ENCODE measurements around the gene NPIPB8. TPM values are rescaled to one million over a fixed set of nuclear protein-coding genes. Genes with fewer than 3 reads are reported as not detected.

NPIPB8 gene
- total and polyA plus RNA-seq, 2 of the 13 experiments (the other 11 are each of a cell fraction or from before 2014, with no cell fraction given) = 0.49 to 2.3 TPM

- TF ChIP-seq TSC22D2 (CRISPR knock-in tag; IDR thresholded peaks at IDR 0.05; ENCODE audit: borderline replicate concordance) (no peak), ZNF558 (CRISPR knock-in tag; IDR thresholded peaks at IDR 0.05; ENCODE audit: borderline replicate concordance) (no peak), HDAC2 (CRISPR knock-in tag; IDR thresholded peaks at IDR 0.05) (peak; percentile 42; the same call in 1 of the 2 replicates), HNRNPH1 (optimal IDR thresholded peaks at IDR 0.05; ENCODE audit: low read depth, low read length) (no peak), RNF2 (conservative IDR thresholded peaks at IDR 0.05; ENCODE audit: low read depth) (no peak), ZMAT3 (CRISPR knock-in tag; conservative IDR thresholded peaks at IDR 0.05) (no peak; the same call in 1 of the 2 replicates), ZNF678 (CRISPR knock-in tag; IDR thresholded peaks at IDR 0.05) (no peak), CCDC6 (CRISPR knock-in tag; IDR thresholded peaks at IDR 0.05) (no peak), FOSL1 (CRISPR knock-in tag; IDR thresholded peaks at IDR 0.05; ENCODE audit: borderline replicate concordance) (0 out of 2 replicates have a peak, but pooled peaks have one; percentile 29), SIN3B (IDR thresholded peaks at IDR 0.05; ENCODE audit: low read length) (no peak), ZNF75D (CRISPR knock-in tag; IDR thresholded peaks at IDR 0.05; ENCODE audit: borderline replicate concordance) (no peak), U2AF2 (IDR thresholded peaks at IDR 0.05; ENCODE audit: low read depth, low read length) (no peak), ZNF749 (CRISPR knock-in tag; IDR thresholded peaks at IDR 0.05; ENCODE audit: borderline replicate concordance) (no peak), SIN3A (IDR thresholded peaks at IDR 0.05; ENCODE audit: borderline replicate concordance, low read depth, low read length) (no peak; the same call in 1 of the 2 replicates), ZNF263 (CRISPR knock-in tag; IDR thresholded peaks at IDR 0.05) (no peak), MLXIP (CRISPR knock-in tag; IDR thresholded peaks at IDR 0.05; ENCODE audit: borderline replicate concordance) (no peak), SUZ12 (IDR thresholded peaks at IDR 0.05; ENCODE audit: low read depth, low read length) (no peak), EEA1 (CRISPR knock-in tag; IDR thresholded peaks at IDR 0.05; ENCODE audit: borderline replicate concordance) (no peak), ZBTB49 (CRISPR knock-in tag; IDR thresholded peaks at IDR 0.05; ENCODE audit: borderline replicate concordance) (no peak), ZNF367 (CRISPR knock-in tag; IDR thresholded peaks at IDR 0.05; ENCODE audit: borderline replicate concordance) (no peak), ZNF709 (CRISPR knock-in tag; IDR thresholded peaks at IDR 0.05) (no peak), RNF219 (CRISPR knock-in tag; IDR thresholded peaks at IDR 0.05) (no peak)
Measured at GRCh38 chr16:28596115-28596630, 41.7 kb upstream of the NPIPB8 start (continued).

All from HepG2 (cell line).